Upper lobe of left lung (tissue), 6 donors: ENCODE results near the gene OTUB1. TPM values are rescaled to one million over a fixed set of nuclear protein-coding genes. Genes with fewer than 3 reads are reported as not detected.

Experiments
- ATAC-seq, 2 donors: fragments of 200-7000 bp; cut with Tn5 transposase; one replicate each; pipeline ENCODE4 v1.9.1; 2022; ENCODE audit warnings: mild to moderate bottlenecking in 2 of 2, moderate library complexity in 2 of 2; ENCODE audit not compliant: low FRiP score in 2 of 2
- DNase-seq, 2 donors: peaks; one replicate each; pipeline ENCODE4 v3.0.0-alpha.2; 2019 to 2020
- H3K27ac ChIP-seq, 4 donors: fragments of 200-600 bp; sonication (generic); one replicate each; pipeline ENCODE4 v1.5.1; 2016 to 2019
- H3K27me3 ChIP-seq, 4 donors: fragments of 200-600 bp; sonication (generic); one replicate each; pipeline ENCODE4 v1.5.1; 2017 to 2019
- H3K36me3 ChIP-seq, 4 donors: fragments of 200-600 bp; sonication (generic); one replicate each; pipeline ENCODE4 v1.5.1; 2016 to 2019
- H3K4me1 ChIP-seq, 4 donors: fragments of 200-600 bp; sonication (generic); one replicate each; pipeline ENCODE4 v1.5.1; 2018 to 2019
- H3K4me3 ChIP-seq, 4 donors: fragments of 200-600 bp; sonication (generic); one replicate each; pipeline ENCODE4 v1.5.1; 2017 to 2019; ENCODE audit warnings: mild to moderate bottlenecking in 2 of 4, moderate library complexity in 1 of 4
- H3K9me3 ChIP-seq, 4 donors: fragments of 200-600 bp; sonication (generic); one replicate each; pipeline ENCODE4 v1.5.1; 2018 to 2019
- EP300 ChIP-seq, 4 donors: sonication (generic); formaldehyde crosslinking; IDR thresholded peaks; one replicate each; pipeline ENCODE4 v1.5.1; 2017; ENCODE audit warnings: antibody characterized with exemption in 4 of 4, control low read depth in 2 of 4
- POLR2A ChIP-seq, 4 donors: fragments of 450-650 bp; IDR thresholded peaks; one replicate each; pipeline ENCODE4 v1.5.1; 2016 to 2017; ENCODE audit warnings: antibody characterized with exemption in 4 of 4, mild to moderate bottlenecking in 2 of 4
- POLR2AphosphoS5 ChIP-seq, 2 donors: sonication (generic); formaldehyde crosslinking; IDR thresholded peaks; one replicate each; pipeline ENCODE4 v1.5.1; 2017; ENCODE audit warnings: antibody characterized with exemption in 2 of 2
- WGBS, 2 donors: methylation state at CpG; one replicate each; pipeline ENCODE4 v1.1.5; 2017 to 2018; 5-methylcytosine and 5-hydroxymethylcytosine counted together
- total RNA-seq, 6 donors: library from RNA; depleted of rRNA in 4 of 6; stranded (reverse); fragments of >200 nt in 4 of 6; gene quantifications; one replicate each; pipeline versions ENCODE4 v1.1.0 to v1.2.1, GENCODE V29; 2016 to 2021
- TF ChIP-seq, protein P1 (sequence below), 6 experiments: fragments of 450-650 bp in 4 of 6; fragments of 200-600 bp in 2 of 6; sonication (generic) in 2 of 6; IDR thresholded peaks; one replicate each; pipeline ENCODE4 v1.5.1; 2016 to 2019; ENCODE audit warnings: antibody characterized with exemption in 6 of 6
- donor health status: DM: no; HTN: no; CAD: no; lungs with moderate emphysema.
- donor health status: DM: no; HTN: yes; CAD: no; lungs with severe emphysema.

The OTUB1 gene, protein sequence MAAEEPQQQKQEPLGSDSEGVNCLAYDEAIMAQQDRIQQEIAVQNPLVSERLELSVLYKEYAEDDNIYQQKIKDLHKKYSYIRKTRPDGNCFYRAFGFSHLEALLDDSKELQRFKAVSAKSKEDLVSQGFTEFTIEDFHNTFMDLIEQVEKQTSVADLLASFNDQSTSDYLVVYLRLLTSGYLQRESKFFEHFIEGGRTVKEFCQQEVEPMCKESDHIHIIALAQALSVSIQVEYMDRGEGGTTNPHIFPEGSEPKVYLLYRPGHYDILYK
- 10 to 100 TPM; 58.6 to 95.3 (median 72.5) TPM for total RNA-seq

DNA sequence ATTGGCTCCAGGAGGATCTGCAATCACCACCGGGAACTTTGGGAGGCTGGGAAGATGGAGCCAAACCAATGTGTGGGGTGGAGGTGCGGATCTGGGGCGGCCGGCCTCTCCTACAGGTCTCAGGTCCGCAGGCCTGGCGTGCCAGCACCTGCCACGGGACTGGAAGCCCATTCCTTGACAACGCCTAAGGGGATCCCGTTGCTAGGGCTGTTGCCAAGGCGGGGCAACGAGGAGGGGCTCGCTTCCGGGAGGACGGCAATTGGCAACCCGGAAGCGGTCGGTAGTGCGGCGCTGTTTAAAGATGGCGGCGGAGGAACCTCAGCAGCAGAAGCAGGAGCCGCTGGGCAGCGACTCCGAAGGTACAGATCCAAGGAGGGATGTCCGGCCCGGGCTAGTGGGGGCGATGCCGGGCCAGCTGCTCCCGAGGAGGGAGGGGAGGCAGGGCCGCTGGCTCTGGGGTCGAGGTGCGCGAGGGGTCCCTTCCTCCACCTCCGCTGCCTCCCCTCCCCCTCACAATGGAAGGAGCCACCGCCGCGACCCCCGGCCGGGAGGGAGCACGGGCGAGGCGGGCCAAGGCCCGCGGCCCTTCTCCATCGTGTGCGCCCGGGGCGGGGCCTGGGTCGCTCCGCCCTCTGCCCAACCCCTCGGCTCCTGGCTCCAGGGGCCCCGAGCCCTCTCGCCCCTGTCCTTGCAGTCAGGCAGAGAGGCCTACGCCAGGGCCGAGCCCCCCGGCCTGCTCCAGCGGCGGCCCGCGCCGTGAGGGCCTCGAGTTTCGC, at the start of gene OTUB1:
Gene OTUB1 (plus strand): TSS at position 283 of the 776 bp plus-strand sequence. CDS start 19 bp downstream, at position 302.
- WGBS, 2 donors = 0% methylated on average over 5 to 45 of the region's 63 CpGs

DNA sequence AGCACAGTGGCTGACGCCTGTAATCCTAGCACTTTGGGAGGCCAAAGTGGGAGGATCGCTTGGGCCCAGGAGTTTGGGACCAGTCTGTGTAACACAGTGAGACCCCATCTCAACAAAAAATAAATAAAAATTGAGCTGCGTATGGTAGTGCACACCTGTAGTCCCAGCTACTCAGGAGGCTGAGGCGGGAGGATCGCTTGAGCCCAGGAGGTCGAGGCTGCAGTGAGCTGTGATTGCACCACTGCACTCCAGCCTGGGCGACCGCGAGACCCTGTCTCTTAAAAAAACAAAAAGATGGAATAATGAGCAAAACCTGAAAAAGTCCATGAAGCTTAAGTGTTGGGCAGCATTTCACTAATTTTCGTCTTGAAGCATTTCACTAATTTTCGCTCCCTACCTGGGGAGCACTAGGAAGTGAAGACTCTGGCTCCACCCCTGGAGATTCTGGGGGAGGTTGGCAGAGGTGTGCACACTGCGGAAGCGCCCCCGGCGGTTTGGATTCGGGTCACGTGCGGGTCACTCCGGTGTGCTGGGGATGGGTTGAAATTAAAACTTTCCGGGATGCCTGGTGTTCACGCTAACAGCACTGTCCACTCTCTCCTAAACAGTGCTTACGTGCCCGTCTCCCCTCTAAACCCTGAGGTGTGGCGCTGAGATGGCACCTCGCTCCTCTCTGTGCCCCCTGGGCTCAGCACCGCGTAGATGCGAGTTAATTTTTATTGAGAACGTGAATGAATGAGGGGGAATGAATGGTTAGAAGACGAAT, 48.3 kb upstream of the OTUB1 start:
- Histone ChIP-seq H3K4me3 (peak overlapping the region; percentile 52 to 81 (median 80)), H3K4me1 (peaks cover 5 to 24% (median 15%) of the 10 kb centered on the region in 4 donors), H3K27ac (peak overlapping the region in 3 of 4 donors; percentile 69 to 83 (median 76)), H3K36me3 (peaks cover 0 to 3% (median 1%) of the 10 kb centered on the region in 4 donors), H3K9me3 (no peaks in the 10 kb centered on the region), H3K27me3 (no peaks in the 10 kb centered on the region)
- no peak for TF ChIP-seq POLR2AphosphoS5 (IDR thresholded peaks at IDR 0.05)
- TF ChIP-seq, protein P1, sequence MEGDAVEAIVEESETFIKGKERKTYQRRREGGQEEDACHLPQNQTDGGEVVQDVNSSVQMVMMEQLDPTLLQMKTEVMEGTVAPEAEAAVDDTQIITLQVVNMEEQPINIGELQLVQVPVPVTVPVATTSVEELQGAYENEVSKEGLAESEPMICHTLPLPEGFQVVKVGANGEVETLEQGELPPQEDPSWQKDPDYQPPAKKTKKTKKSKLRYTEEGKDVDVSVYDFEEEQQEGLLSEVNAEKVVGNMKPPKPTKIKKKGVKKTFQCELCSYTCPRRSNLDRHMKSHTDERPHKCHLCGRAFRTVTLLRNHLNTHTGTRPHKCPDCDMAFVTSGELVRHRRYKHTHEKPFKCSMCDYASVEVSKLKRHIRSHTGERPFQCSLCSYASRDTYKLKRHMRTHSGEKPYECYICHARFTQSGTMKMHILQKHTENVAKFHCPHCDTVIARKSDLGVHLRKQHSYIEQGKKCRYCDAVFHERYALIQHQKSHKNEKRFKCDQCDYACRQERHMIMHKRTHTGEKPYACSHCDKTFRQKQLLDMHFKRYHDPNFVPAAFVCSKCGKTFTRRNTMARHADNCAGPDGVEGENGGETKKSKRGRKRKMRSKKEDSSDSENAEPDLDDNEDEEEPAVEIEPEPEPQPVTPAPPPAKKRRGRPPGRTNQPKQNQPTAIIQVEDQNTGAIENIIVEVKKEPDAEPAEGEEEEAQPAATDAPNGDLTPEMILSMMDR (IDR thresholded peaks at IDR 0.05) = no peak
- TF ChIP-seq EP300 (IDR thresholded peaks at IDR 0.05) = no peak
- no peak for TF ChIP-seq POLR2A (IDR thresholded peaks at IDR 0.05)
- WGBS, 2 donors = 22 to 25% methylated on average over 30 of the region's 30 CpGs
- no peak for DNase-seq
- peak in 1 of 2 donors; percentile 28 for ATAC-seq

More for the DNA sequence above, at the start of gene OTUB1:
- Histone ChIP-seq H3K4me1 (peaks cover 18 to 27% (median 20%) of the 10 kb centered on the region in 4 donors), H3K9me3 (no peaks in the 10 kb centered on the region), H3K27me3 (no peaks in the 10 kb centered on the region), H3K4me3 (peak within 1 kb of the TSS; percentile 71 to 100 (median 92)), H3K27ac (peak within 1 kb of the TSS; percentile 88 to 94 (median 92)), H3K36me3 (peaks cover 0 to 31% (median 25%) of the 10 kb centered on the region in 4 donors)
- peak; percentile 93 to 96 for DNase-seq
- peak; percentile 94 to 98 for ATAC-seq
- peak in 3 of 4 donors; percentile 57 to 83 (median 74) for TF ChIP-seq POLR2A (IDR thresholded peaks at IDR 0.05)
- TF ChIP-seq EP300 (IDR thresholded peaks at IDR 0.05) = no peak
- TF ChIP-seq POLR2AphosphoS5 (IDR thresholded peaks at IDR 0.05) = peak; percentile 81 to 88
- TF ChIP-seq, protein P1 (IDR thresholded peaks at IDR 0.05) = peak in 2 of 6 experiments; percentile 13 to 30

DNA sequence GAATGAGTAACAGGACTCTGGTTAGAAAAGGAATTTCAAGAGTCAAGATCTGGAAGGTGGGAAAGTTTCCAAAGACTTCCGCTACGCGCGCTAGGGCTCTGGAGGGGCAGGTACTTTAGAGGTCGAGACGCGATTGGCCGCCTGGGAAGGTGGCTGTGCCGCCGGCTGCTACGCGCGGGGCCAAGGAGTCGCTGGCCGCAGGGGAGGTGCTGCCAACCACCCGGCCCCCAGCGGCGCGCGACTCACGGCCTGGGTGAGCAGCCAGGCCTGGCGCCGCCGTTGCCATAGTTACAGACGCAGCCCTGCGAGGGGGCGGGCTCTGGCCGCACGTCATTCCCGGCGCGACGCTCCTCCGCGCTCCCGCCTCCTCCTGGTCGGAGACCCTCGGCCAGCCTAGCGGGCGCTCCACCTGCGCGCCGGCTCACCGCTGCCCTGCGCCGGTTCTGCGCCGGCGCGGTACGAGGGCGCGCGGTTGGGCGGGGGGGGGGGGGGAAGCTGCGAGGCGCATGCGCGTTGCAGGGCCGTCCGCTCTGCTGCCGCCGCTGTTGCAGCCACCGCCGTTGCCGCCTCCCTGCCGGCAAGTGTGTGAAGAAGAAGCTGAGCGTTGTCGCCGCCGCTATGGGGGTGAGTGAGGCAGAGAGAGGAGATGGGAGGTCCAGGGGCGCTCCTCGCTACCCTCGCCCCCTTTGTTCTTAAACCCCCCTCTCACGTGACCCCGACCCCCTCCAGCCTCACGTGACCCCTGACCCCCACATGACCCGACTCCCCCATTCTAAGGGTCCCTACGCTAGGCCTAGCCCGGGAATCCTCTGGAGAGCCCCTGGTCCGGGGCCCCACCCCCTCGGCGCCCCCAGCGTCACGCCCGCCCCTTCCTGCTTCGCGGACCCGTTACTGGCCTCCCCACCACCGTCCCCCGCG, 47.5 kb upstream of the OTUB1 start, which contains the start of gene NAA40:
Gene NAA40 (plus strand): TSS at position 524 of the 918 bp plus-strand sequence. CDS start 95 bp downstream, at position 619.
- TF ChIP-seq, protein P1 (IDR thresholded peaks at IDR 0.05) = peak in 5 of 6 experiments; percentile 7 to 42 (median 31)
- no peak for TF ChIP-seq EP300 (IDR thresholded peaks at IDR 0.05)
- TF ChIP-seq POLR2AphosphoS5 (IDR thresholded peaks at IDR 0.05) = peak; percentile 33 to 36
- TF ChIP-seq POLR2A (IDR thresholded peaks at IDR 0.05) = peak in 1 of 4 donors; percentile 27
- H3K27ac ChIP-seq = peak within 1 kb of the TSS; percentile 69 to 83 (median 73)
- H3K9me3 ChIP-seq = no peaks in the 10 kb centered on the region
- no peaks in the 10 kb centered on the region for H3K27me3 ChIP-seq
- peak within 1 kb of the TSS; percentile 72 to 81 (median 80) for H3K4me3 ChIP-seq
- peak; percentile 97 to 98 for DNase-seq
- peaks cover 5 to 24% (median 15%) of the 10 kb centered on the region in 4 donors for H3K4me1 ChIP-seq
- ATAC-seq = peak; percentile 94
- H3K36me3 ChIP-seq = peaks cover 0 to 3% (median 1%) of the 10 kb centered on the region in 4 donors
- WGBS, 2 donors = 0 to 1% methylated on average over 16 to 48 of the region's 92 CpGs
